Body of pancreas (tissue), 4 donors: ENCODE data around the gene PTGIR. TPM values are rescaled to one million over a fixed set of nuclear protein-coding genes. Genes with fewer than 3 reads are reported as not detected.
A peak's percentile ranks its signal among the peaks of the same experiment; 100 is the strongest.

Experiments used
- ATAC-seq: fragments of 150-250 bp; one replicate; pipeline ENCODE4 v1.9.1; 2016
- DNase-seq, 4 donors: peaks; one replicate each; pipeline ENCODE4 v3.0.0-alpha.2; 2019
- H3K27ac ChIP-seq, 4 donors: fragments of 200-600 bp; sonication (generic); 1 replicate in 3 of 4; 2 replicates in 1 of 4; pipeline versions ENCODE4 v1.5.1 to v1.6.1; 2016 to 2019; ENCODE audit warnings: mild to moderate bottlenecking in 1 of 4, mixed read lengths in 1 of 4, moderate library complexity in 1 of 4
- H3K27me3 ChIP-seq, 2 donors: fragments of 200-600 bp; sonication (generic); one replicate each; pipeline ENCODE4 v1.6.0; 2016; ENCODE audit warnings: mild to moderate bottlenecking in 1 of 2
- H3K36me3 ChIP-seq, 2 donors: fragments of 200-600 bp; sonication (generic); replicated peaks in 1 of 2; 2 replicates each; pipeline ENCODE4 v1.5.1; 2016; ENCODE audit warnings: low read depth in 2 of 2; ENCODE audit not compliant: insufficient read depth in 1 of 2
- H3K4me1 ChIP-seq: fragments of 200-600 bp; sonication (generic); one replicate; pipeline ENCODE4 v1.6.0; 2016
- H3K4me3 ChIP-seq, 2 donors: fragments of 200-600 bp; sonication (generic); 1 replicate in 1 of 2; 2 replicates in 1 of 2; pipeline ENCODE4 v1.5.1; 2016 to 2019
- H3K9me3 ChIP-seq, 3 donors: fragments of 200-600 bp; sonication (generic); 1 replicate in 2 of 3; 2 replicates in 1 of 3; pipeline ENCODE4 v1.5.1; 2016
- CTCF ChIP-seq, 7 experiments: fragments of 450-650 bp in 4 of 7; fragments of 200-600 bp in 3 of 7; sonication (generic) in 3 of 7; IDR thresholded peaks; one replicate each; pipeline ENCODE4 v1.5.1; 2016 to 2019; ENCODE audit warnings: antibody characterized with exemption in 7 of 7
- POLR2A ChIP-seq, 3 donors: fragments of 450-650 bp; IDR thresholded peaks; one replicate each; pipeline ENCODE4 v1.6.1; 2016; ENCODE audit warnings: antibody characterized with exemption in 3 of 3, mild to moderate bottlenecking in 2 of 3
- WGBS, 2 donors: methylation state at CpG; one replicate each; pipeline ENCODE4 v1.1.5; 2017; 5-methylcytosine and 5-hydroxymethylcytosine counted together
- intact Hi-C: fragments of 100-400 bp; cut with DNase I; formaldehyde crosslinking; loops from one replicate; pipeline ENCODE4 v1.15.1; 2023
- total RNA-seq, 2 donors: library from RNA; depleted of rRNA; stranded (reverse); fragments of >200 nt; gene quantifications; one replicate each; pipeline ENCODE4 v1.1.0, GENCODE V29; 2016

PTGIR gene
- total RNA-seq, 2 donors from 2014 or later = 5.3 to 9.6 TPM

DNA sequence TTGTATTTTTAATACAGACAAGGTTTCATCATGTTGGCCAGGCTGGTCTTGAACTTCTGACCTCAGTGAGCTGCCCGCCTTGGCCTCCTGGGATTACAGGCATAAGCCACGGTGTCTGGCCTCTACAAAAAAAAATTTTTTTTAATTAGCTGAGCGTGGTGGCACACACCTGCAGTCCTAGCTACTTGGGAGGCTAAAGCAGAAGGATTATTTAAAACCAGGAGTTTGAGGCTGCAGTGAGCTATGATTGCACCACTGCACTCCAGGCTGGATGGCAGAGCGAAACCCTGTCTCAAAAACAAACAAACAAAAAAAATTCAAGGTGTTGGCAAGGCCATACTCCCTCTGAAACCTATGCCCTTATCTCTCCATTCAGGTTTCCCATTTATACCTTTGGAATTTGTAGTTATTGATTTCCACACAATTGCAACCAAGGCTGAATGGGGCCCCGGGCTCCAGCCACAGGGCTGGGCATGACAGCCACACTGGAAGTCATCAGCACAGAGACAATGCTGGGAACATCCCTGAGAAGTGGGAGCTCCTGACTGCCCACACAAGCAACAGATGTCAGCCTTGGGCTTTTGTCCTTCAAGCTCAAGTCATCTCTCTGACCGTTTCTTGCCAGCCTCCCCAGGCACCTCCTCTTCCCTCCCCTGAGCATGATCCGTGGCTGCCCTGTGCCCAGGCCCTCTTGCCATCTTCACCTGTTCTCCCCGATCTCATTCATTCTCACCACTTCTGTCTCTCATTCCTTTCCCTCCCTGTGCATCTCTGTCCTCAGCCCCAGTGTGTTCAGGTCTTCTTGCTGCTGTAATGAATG lies 51.0 kb downstream of the PTGIR start:
- no peak for TF ChIP-seq CTCF (IDR thresholded peaks at IDR 0.05)
- TF ChIP-seq POLR2A (IDR thresholded peaks at IDR 0.05) = no peak
- H3K27ac ChIP-seq = no peak overlapping the region
- no peak overlapping the region for H3K4me3 ChIP-seq
- H3K4me1 ChIP-seq = no peaks in the 10 kb centered on the region
- no peak for DNase-seq
- no peaks in the 10 kb centered on the region for H3K27me3 ChIP-seq
- no peaks in the 10 kb centered on the region for H3K9me3 ChIP-seq
- ATAC-seq = peak; percentile 33
- intact Hi-C loops = no loop called here
- 69 to 76% methylated on average over 8 of the region's 8 CpGs for WGBS, 2 donors
- H3K36me3 ChIP-seq = no peaks in the 10 kb centered on the region

DNA sequence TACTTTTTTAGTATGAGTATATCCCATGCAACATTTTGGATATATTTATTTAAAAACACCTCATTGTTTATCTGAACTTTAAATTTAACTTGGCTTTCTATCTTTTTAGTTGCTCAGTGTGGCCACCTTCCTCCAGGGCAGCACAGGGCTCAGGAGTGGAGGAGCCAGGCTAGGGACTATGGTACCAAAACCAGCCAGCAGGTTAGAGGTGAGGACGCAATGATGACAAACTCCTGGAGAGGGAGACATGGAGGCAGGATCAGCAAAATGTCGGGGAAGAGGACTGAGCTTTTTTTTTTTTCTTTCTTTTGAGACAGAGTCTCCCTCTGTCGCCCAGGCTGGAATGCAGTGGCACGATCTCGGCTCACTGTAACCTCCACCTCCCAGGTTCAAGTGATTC lies 53.4 kb downstream of the PTGIR start:
- Histone ChIP-seq H3K4me3 (no peak overlapping the region), H3K4me1 (no peaks in the 10 kb centered on the region), H3K27me3 (no peaks in the 10 kb centered on the region), H3K9me3 (no peaks in the 10 kb centered on the region), H3K27ac (no peak overlapping the region), H3K36me3 (no peaks in the 10 kb centered on the region)
- intact Hi-C loops = no loop called here
- 64 to 65% methylated on average over 5 of the region's 5 CpGs for WGBS, 2 donors
- TF ChIP-seq CTCF (IDR thresholded peaks at IDR 0.05) (peak in 3 of 7 experiments; percentile 3 to 27 (median 15)), POLR2A (IDR thresholded peaks at IDR 0.05) (no peak)
- DNase-seq (peak in 1 of 4 donors; percentile 11), ATAC-seq (no peak)

Other genes starting within 250 kb of the PTGIR start
- gene CCDC8, start 211.5 kb downstream of the PTGIR start, total RNA-seq = 10 to 100 TPM; 13.0 to 17.8 TPM
- gene PNMA8C, start 196.2 kb downstream of the PTGIR start, total RNA-seq = not detected
- 1 to 10 TPM; 4.3 to 6.5 TPM for gene PNMA8A, start 153.5 kb downstream of the PTGIR start, total RNA-seq
- 1 to 10 TPM; 2.1 to 2.6 TPM for gene PNMA8B, start 129.2 kb downstream of the PTGIR start, total RNA-seq
- 10 to 100 TPM; 70.5 to 79.6 TPM for gene CALM3, start 23.8 kb downstream of the PTGIR start, total RNA-seq
- gene GNG8, start 11.1 kb upstream of the PTGIR start, total RNA-seq = not detected
- 1 to 10 TPM in 1 of 2 donors, under 1 TPM in 1; 0.99 to 4.4 TPM for gene DACT3, start 36.1 kb upstream of the PTGIR start, total RNA-seq
- gene PRKD2, start 92.0 kb upstream of the PTGIR start, total RNA-seq = 10 to 100 TPM; 18.9 to 58.3 TPM
- gene FKRP, start 121.0 kb upstream of the PTGIR start, total RNA-seq = 10 to 100 TPM in 1 of 2 donors, 1 to 10 TPM in 1; 8.8 to 13.2 TPM
- gene STRN4, start 121.4 kb upstream of the PTGIR start, total RNA-seq = 10 to 100 TPM; 51.4 to 55.5 TPM
- gene SLC1A5, start 163.5 kb upstream of the PTGIR start, total RNA-seq = 10 to 100 TPM; 31.4 to 39.2 TPM
- 10 to 100 TPM; 32.2 to 49.1 TPM for gene AP2S1, start 225.8 kb upstream of the PTGIR start, total RNA-seq
- gene ARHGAP35, start 235.9 kb upstream of the PTGIR start, total RNA-seq = 10 to 100 TPM; 22.8 to 24.7 TPM